Measurements from ENCODE around the gene WDFY1.

Gene WDFY1

GRCh38 chr2:223980803-223981202 is 35.7 kb upstream of the WDFY1 start:
- TF ChIP-seq, protein P1, sequence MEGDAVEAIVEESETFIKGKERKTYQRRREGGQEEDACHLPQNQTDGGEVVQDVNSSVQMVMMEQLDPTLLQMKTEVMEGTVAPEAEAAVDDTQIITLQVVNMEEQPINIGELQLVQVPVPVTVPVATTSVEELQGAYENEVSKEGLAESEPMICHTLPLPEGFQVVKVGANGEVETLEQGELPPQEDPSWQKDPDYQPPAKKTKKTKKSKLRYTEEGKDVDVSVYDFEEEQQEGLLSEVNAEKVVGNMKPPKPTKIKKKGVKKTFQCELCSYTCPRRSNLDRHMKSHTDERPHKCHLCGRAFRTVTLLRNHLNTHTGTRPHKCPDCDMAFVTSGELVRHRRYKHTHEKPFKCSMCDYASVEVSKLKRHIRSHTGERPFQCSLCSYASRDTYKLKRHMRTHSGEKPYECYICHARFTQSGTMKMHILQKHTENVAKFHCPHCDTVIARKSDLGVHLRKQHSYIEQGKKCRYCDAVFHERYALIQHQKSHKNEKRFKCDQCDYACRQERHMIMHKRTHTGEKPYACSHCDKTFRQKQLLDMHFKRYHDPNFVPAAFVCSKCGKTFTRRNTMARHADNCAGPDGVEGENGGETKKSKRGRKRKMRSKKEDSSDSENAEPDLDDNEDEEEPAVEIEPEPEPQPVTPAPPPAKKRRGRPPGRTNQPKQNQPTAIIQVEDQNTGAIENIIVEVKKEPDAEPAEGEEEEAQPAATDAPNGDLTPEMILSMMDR (IDR thresholded peaks at IDR 0.05), result no peak

DNA sequence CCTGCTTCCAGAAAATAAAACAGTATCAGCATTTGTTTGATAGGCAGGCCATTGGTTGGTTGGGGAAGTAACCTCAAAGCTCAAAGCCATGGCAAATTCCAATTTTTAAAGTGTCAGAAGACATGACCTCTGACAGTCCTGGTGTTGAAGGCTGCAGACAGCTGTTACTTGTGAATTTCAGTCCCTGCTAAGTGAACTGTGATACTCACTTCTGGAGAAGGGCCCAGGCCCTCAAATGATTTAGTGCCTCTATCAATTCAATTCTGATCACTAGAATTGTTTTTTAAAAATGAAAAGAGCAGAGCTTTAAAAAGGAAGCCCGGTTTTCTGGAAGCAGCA is 35.2 kb upstream of the WDFY1 start:
- TF ChIP-seq, protein P1 (IDR thresholded peaks at IDR 0.05), result no peak

DNA sequence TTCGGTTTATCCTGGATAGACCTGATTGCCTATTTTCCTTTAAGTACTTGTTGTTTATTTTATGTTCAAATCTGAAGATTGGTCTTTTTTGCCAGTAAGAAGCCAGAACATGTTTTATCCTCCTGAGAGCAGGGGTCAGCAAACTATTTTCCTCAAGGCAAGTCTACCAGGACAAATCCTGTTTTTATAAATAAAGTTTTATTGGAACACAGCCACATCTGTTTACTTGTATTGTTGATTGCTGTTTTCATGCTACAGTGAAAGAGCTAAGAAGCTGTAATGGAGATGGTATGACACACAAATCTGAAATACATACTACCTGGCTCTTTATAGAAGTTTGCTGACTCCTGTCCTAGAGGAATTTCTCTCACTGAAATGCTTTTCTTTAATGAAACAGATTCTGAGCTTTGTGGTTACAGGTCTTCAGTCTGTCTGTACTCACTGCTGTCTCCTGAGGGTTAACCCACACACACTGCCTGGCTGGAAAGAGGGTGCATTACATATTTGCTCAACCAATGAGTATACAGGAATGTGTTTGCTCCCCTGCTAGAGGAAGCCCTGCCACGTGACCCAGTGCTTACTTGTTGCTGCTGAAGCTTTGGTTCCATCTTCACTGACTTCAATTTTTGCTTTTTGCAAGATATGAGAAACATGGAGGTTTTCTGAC is 34.7 kb upstream of the WDFY1 start:
- TF ChIP-seq, protein P1 (IDR thresholded peaks at IDR 0.05), result no peak

- TF ChIP-seq, protein P1 (IDR thresholded peaks at IDR 0.05), result no peak
Measured at GRCh38 chr2:223978451-223978850, 33.3 kb upstream of the WDFY1 start.

GRCh38 chr2:223976635-223977226 is 31.6 kb upstream of the WDFY1 start:
- TF ChIP-seq, protein P1 (IDR thresholded peaks at IDR 0.05), result no peak

GRCh38 chr2:223973606-223974005 is 28.5 kb upstream of the WDFY1 start:
- TF ChIP-seq, protein P1 (IDR thresholded peaks at IDR 0.05), result no peak

- TF ChIP-seq, protein P1 (IDR thresholded peaks at IDR 0.05), result no peak
Measured at GRCh38 chr2:223972656-223973102, 27.5 kb upstream of the WDFY1 start.

Data from LNCAP (cell line).